ENCODE data around the gene HRCT1. TPM values are rescaled to one million over a fixed set of nuclear protein-coding genes. Genes with fewer than 3 reads are reported as not detected.

Gene HRCT1
- total RNA-seq, 1 experiment from 2014 or later: not detected

DNA sequence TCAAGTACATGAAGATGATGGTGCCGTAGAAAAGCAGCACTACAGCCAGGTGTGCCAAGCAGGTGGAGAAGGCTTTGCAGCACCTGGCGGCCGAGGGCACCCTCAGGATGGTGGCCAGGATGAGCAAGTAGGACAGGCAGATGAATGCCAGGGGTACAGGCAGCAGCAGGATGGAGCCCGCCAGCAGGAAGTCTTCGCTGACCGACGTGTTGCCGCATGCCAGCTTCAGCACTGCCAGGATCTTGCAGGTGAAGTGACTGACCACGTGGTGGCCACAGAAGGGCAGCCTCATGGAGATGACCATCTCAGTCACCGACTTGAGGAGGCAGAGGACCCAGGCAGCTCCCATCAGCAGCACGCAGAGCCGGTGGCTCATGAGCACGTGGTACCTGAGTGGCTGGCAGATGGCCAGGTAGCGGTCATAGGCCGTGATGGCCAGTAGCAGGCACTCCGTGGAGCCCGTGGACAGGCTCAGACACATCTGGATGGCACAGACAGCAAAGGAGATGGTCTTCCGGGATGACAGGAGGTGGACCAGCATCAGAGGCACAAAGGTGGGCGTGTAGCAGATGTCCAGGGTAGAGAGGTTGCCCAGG, 36.3 kb upstream of the HRCT1 start:
- intact Hi-C loops (cut with micrococcal nuclease; ENCODE audit: unreplicated experiment): no loop called here
- DNase-seq (ENCODE audit: low spot score): no peak
- Histone ChIP-seq H3K27ac (ENCODE audit: low read depth, low read length, poor library complexity, severe bottlenecking) (no peak overlapping the region), H3K4me3 (ENCODE audit: low read depth, low read length, poor library complexity, severe bottlenecking) (no peak overlapping the region), H3K4me1 (ENCODE audit: insufficient read depth, low read length, poor library complexity, severe bottlenecking) (peaks cover 4% of the 10 kb centered on the region), H3K27me3 (replicated peaks; ENCODE audit: insufficient read depth, low read depth, low read length, poor library complexity) (no peaks in the 10 kb centered on the region), H3K36me3 (ENCODE audit: insufficient read depth, low read length, poor library complexity, severe bottlenecking) (no peaks in the 10 kb centered on the region), H3K9me3 (ENCODE audit: low read depth, low read length, poor library complexity, severe bottlenecking) (no peaks in the 10 kb centered on the region)
- ChIA-PET POLR2A (ENCODE audit: low non-redundant PET) (no interaction called here), CTCF (no interaction called here)
- TF ChIP-seq EZH2 (IDR thresholded peaks at IDR 0.05; ENCODE audit: borderline replicate concordance, low read depth, low read length, poor library complexity, severe bottlenecking) (no peak), CTCF (conservative IDR thresholded peaks at IDR 0.05; ENCODE audit: low read depth, low read length) (no peak)
- BruUV-seq (replicated peaks): no TSS peak

DNA sequence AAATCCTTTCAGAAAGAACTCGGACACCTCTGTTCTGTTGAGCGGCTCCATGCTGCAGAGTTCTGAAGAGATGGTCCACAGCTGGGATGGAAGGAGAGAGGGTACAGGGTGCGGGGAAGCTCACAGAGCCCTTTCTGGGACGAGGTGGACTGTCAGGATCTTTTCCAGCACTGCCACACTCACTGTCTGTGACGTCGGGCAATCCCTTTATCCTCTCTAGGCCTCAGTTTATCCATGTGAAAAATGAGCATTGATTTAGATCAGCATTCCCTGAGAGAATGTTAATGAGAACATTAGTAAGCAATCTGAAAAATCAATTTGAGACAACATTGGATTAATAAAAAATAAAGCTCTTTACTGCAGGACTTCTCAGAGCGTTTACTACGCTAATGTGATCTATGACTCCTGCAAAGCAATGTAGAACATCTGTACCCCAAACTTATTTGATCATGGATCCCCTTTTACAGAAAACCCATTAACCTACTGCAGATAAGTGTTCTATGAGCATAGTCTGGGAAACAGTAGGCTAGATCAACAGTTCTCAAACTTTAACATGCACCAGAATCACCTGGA, 35.6 kb upstream of the HRCT1 start, which contains the start of gene OR13J1:
Gene OR13J1 (minus strand): TSS at position 51 of the 573 bp plus-strand sequence. CDS start 0 bp downstream, at position 51.
- Histone ChIP-seq H3K4me3 (ENCODE audit: low read depth, low read length, poor library complexity, severe bottlenecking) (no peak within 1 kb of the TSS), H3K9me3 (ENCODE audit: low read depth, low read length, poor library complexity, severe bottlenecking) (no peaks in the 10 kb centered on the region), H3K4me1 (ENCODE audit: insufficient read depth, low read length, poor library complexity, severe bottlenecking) (peaks cover 4% of the 10 kb centered on the region), H3K27ac (ENCODE audit: low read depth, low read length, poor library complexity, severe bottlenecking) (no peak within 1 kb of the TSS), H3K36me3 (ENCODE audit: insufficient read depth, low read length, poor library complexity, severe bottlenecking) (no peaks in the 10 kb centered on the region), H3K27me3 (replicated peaks; ENCODE audit: insufficient read depth, low read depth, low read length, poor library complexity) (no peaks in the 10 kb centered on the region)
- POLR2A ChIA-PET (ENCODE audit: low non-redundant PET): no interaction called here
- no peak for DNase-seq (ENCODE audit: low spot score)
- intact Hi-C loops (cut with micrococcal nuclease; ENCODE audit: unreplicated experiment): no loop called here
- no TSS peak for BruUV-seq (replicated peaks)
- CTCF ChIA-PET: no interaction called here
- TF ChIP-seq EZH2 (IDR thresholded peaks at IDR 0.05; ENCODE audit: borderline replicate concordance, low read depth, low read length, poor library complexity, severe bottlenecking): no peak
- no peak for TF ChIP-seq CTCF (conservative IDR thresholded peaks at IDR 0.05; ENCODE audit: low read depth, low read length)

DNA sequence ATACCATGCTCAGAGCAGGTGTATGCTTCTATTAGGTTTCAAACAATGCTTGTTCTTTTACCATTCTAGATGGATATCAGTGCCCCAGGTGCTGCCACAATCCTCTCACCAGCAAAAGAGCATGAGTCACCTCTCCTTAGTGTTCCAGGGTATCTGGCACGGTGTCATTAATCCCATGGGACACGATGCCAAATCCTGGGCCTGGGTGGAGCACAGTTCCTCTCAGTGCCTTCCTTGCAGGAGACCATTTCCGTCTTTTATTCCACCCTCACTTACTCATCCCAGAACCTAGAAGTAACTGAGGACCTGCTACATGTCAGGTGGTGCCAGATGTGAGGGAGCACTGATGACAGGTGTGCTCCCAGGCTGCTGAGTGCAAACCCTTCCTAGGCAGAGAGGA, 34.5 kb upstream of the HRCT1 start:
- no peak for DNase-seq (ENCODE audit: low spot score)
- no peak overlapping the region for H3K27ac ChIP-seq (ENCODE audit: low read depth, low read length, poor library complexity, severe bottlenecking)
- H3K4me1 ChIP-seq (ENCODE audit: insufficient read depth, low read length, poor library complexity, severe bottlenecking): peaks cover 4% of the 10 kb centered on the region
- peaks cover 4% of the 10 kb centered on the region for H3K9me3 ChIP-seq (ENCODE audit: low read depth, low read length, poor library complexity, severe bottlenecking)
- CTCF ChIA-PET: no interaction called here
- no peaks in the 10 kb centered on the region for H3K27me3 ChIP-seq (replicated peaks; ENCODE audit: insufficient read depth, low read depth, low read length, poor library complexity)
- BruUV-seq (replicated peaks): no TSS peak
- H3K4me3 ChIP-seq (ENCODE audit: low read depth, low read length, poor library complexity, severe bottlenecking): no peak overlapping the region
- TF ChIP-seq CTCF (conservative IDR thresholded peaks at IDR 0.05; ENCODE audit: low read depth, low read length) (no peak), EZH2 (IDR thresholded peaks at IDR 0.05; ENCODE audit: borderline replicate concordance, low read depth, low read length, poor library complexity, severe bottlenecking) (no peak)
- POLR2A ChIA-PET (ENCODE audit: low non-redundant PET): no interaction called here
- intact Hi-C loops (cut with micrococcal nuclease; ENCODE audit: unreplicated experiment): no loop called here
- no peaks in the 10 kb centered on the region for H3K36me3 ChIP-seq (ENCODE audit: insufficient read depth, low read length, poor library complexity, severe bottlenecking)
